ENCODE measurements around the gene TRPV4. TPM values are rescaled to one million over a fixed set of nuclear protein-coding genes. Genes with fewer than 3 reads are reported as not detected.

Gene TRPV4
- total RNA-seq, 1 donor from 2014 or later: 0.56 TPM

DNA sequence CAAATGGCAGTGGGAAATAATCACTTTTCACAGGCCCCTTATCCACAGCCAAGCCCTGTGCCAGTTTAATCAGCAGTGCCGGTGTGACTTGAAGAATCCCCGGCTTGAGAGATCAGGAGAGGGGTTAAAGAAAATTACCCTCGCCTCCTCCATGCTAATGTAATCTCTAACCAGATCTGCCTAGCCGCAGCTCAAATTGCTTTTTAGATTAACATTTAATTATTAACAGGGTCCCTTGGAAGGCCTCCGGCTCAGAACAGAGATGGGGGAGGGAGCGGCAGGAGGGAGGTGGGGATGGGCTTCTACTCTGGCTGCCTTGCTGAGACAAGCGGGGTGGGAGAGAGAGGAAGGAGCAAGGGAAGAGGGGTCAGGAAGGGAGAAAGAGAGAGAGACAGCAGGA lies 95.6 kb downstream of the TRPV4 start:
- no peaks in the 10 kb centered on the region for H3K36me3 ChIP-seq
- H3K4me3 Mint-ChIP-seq: no peak overlapping the region
- H3K27me3 ChIP-seq: peaks cover 18% of the 10 kb centered on the region
- TF ChIP-seq EZH2phosphoT487 (IDR thresholded peaks at IDR 0.05) (no peak), EZH2 (IDR thresholded peaks at IDR 0.05) (no peak)
- TF ChIP-seq, protein P1, sequence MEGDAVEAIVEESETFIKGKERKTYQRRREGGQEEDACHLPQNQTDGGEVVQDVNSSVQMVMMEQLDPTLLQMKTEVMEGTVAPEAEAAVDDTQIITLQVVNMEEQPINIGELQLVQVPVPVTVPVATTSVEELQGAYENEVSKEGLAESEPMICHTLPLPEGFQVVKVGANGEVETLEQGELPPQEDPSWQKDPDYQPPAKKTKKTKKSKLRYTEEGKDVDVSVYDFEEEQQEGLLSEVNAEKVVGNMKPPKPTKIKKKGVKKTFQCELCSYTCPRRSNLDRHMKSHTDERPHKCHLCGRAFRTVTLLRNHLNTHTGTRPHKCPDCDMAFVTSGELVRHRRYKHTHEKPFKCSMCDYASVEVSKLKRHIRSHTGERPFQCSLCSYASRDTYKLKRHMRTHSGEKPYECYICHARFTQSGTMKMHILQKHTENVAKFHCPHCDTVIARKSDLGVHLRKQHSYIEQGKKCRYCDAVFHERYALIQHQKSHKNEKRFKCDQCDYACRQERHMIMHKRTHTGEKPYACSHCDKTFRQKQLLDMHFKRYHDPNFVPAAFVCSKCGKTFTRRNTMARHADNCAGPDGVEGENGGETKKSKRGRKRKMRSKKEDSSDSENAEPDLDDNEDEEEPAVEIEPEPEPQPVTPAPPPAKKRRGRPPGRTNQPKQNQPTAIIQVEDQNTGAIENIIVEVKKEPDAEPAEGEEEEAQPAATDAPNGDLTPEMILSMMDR (IDR thresholded peaks at IDR 0.05): no peak
- H3K27me3 Mint-ChIP-seq (ENCODE audit: insufficient read depth, low read depth): peaks cover 26% of the 10 kb centered on the region
- H3K27ac ChIP-seq: no peak overlapping the region
- peaks cover 51% of the 10 kb centered on the region for H3K4me1 ChIP-seq
- H3K4me1 Mint-ChIP-seq: peaks cover 51% of the 10 kb centered on the region
- H3K9ac ChIP-seq: no peak overlapping the region
- no peak for DNase-seq (ENCODE audit: low spot score)
- no peak overlapping the region for H3K4me2 ChIP-seq
- no peaks in the 10 kb centered on the region for H3K9me3 Mint-ChIP-seq
- H3K9me3 ChIP-seq (ENCODE audit: low read depth): no peaks in the 10 kb centered on the region
- H2AFZ ChIP-seq (replicated peaks): no peak overlapping the region
- H3K27ac Mint-ChIP-seq: no peak overlapping the region
- H3K36me3 Mint-ChIP-seq: no peaks in the 10 kb centered on the region
- H3K4me3 ChIP-seq: no peak overlapping the region
- H3F3A ChIP-seq (ENCODE audit: low read depth): peaks cover 17% of the 10 kb centered on the region
- no peaks in the 10 kb centered on the region for H3K79me2 ChIP-seq (ENCODE audit: low read depth)
- H4K20me1 ChIP-seq (ENCODE audit: low read depth): peaks cover 91% of the 10 kb centered on the region

DNA sequence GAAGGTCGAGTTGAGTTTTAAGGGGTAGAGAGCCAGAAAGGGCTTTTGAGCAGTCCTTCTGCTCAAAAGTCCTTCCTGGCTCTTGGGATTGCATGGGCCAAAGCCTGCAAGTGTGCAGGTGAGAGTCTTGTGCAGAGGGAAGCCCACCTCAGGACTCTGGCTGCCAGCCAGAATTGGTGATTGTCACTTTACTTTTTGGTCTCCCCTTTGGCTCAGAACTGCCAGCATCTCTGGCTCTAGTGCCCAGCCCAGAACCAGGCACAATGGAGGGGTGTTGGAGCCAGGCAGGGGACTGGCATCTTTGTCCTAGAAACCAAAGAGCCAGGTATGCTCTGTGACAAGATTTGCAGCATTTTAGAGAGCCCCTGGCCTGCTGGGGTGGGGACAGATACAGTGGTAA lies 96.1 kb downstream of the TRPV4 start:
- no peak overlapping the region for H3K4me2 ChIP-seq
- H3K4me1 Mint-ChIP-seq: peaks cover 54% of the 10 kb centered on the region
- peaks cover 26% of the 10 kb centered on the region for H3K27me3 Mint-ChIP-seq (ENCODE audit: insufficient read depth, low read depth)
- H3K9me3 ChIP-seq (ENCODE audit: low read depth): no peaks in the 10 kb centered on the region
- H3K36me3 Mint-ChIP-seq: no peaks in the 10 kb centered on the region
- H3K9ac ChIP-seq: no peak overlapping the region
- TF ChIP-seq, protein P1 (IDR thresholded peaks at IDR 0.05): no peak
- TF ChIP-seq EZH2phosphoT487 (IDR thresholded peaks at IDR 0.05) (no peak), EZH2 (IDR thresholded peaks at IDR 0.05) (no peak)
- peaks cover 17% of the 10 kb centered on the region for H3F3A ChIP-seq (ENCODE audit: low read depth)
- no peak overlapping the region for H3K27ac ChIP-seq
- H3K79me2 ChIP-seq (ENCODE audit: low read depth): no peaks in the 10 kb centered on the region
- H3K9me3 Mint-ChIP-seq: no peaks in the 10 kb centered on the region
- H2AFZ ChIP-seq (replicated peaks): no peak overlapping the region
- no peak overlapping the region for H3K4me3 ChIP-seq
- no peaks in the 10 kb centered on the region for H3K36me3 ChIP-seq
- H3K4me1 ChIP-seq: peaks cover 51% of the 10 kb centered on the region
- peaks cover 18% of the 10 kb centered on the region for H3K27me3 ChIP-seq
- H3K4me3 Mint-ChIP-seq: no peak overlapping the region
- no peak for DNase-seq (ENCODE audit: low spot score)
- peaks cover 91% of the 10 kb centered on the region for H4K20me1 ChIP-seq (ENCODE audit: low read depth)
- H3K27ac Mint-ChIP-seq: no peak overlapping the region

DNA sequence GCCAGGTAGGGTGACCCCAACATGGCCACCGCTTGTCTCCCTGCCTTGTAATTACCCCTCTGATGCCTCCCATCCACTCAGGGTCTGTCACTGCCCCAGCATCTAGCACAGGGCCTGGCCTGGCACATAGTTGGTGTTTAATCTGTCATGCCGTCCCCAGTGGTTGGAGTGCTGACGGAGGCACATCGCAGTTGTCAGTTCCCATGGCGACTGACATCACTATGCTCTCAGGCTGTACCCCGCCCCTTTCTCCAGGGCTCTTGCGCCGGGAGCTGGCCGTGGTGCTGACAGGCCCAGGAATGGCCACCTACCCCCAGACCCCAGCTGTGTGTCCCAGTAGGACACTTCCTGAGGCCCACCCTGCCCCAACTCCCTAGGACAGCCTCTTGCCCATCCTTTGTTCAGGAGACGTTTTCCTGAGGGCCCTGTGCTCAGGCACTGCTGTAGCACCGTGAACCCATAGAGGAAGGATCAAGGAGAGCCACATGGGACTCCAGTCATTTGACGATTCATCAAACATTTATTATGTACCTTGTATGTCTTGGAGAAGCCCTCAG lies 96.6 kb downstream of the TRPV4 start:
- TF ChIP-seq EZH2phosphoT487 (IDR thresholded peaks at IDR 0.05): no peak
- TF ChIP-seq, protein P1 (IDR thresholded peaks at IDR 0.05): no peak
- TF ChIP-seq EZH2 (IDR thresholded peaks at IDR 0.05): no peak
- Mint-ChIP-seq H3K27ac (peak overlapping the region; percentile 57), H3K27me3 (ENCODE audit: insufficient read depth, low read depth) (peaks cover 26% of the 10 kb centered on the region), H3K4me1 (peaks cover 58% of the 10 kb centered on the region), H3K4me3 (peak overlapping the region; percentile 35), H3K9me3 (no peaks in the 10 kb centered on the region), H3K36me3 (no peaks in the 10 kb centered on the region)
- Histone ChIP-seq H3K27me3 (peaks cover 18% of the 10 kb centered on the region), H3K4me2 (peak overlapping the region; percentile 12), H3K27ac (no peak overlapping the region), H3K36me3 (no peaks in the 10 kb centered on the region), H3K79me2 (ENCODE audit: low read depth) (no peaks in the 10 kb centered on the region), H2AFZ (replicated peaks) (no peak overlapping the region), H3K4me3 (no peak overlapping the region), H3K9ac (no peak overlapping the region), H4K20me1 (ENCODE audit: low read depth) (peaks cover 91% of the 10 kb centered on the region), H3K4me1 (peaks cover 53% of the 10 kb centered on the region), H3F3A (ENCODE audit: low read depth) (peaks cover 17% of the 10 kb centered on the region), H3K9me3 (ENCODE audit: low read depth) (no peaks in the 10 kb centered on the region)
- DNase-seq (ENCODE audit: low spot score): peak; percentile 96

All from neural progenitor cell (in vitro differentiated cells).